NCI-H2196 (cell line): ENCODE data around the gene POC1B.

ENCODE experiments used
- DNase-seq: peaks from one replicate; lab custom pipeline; 2025; ENCODE audit not compliant: unreplicated experiment; lab: John Stamatoyannopoulos, UW

Gene POC1B

GRCh38 chr12:89389755-89390661 is 135.8 kb downstream of the POC1B start:
- DNase-seq: no peak

GRCh38 chr12:89386138-89386537 is 139.7 kb downstream of the POC1B start:
- DNase-seq: no peak

DNA sequence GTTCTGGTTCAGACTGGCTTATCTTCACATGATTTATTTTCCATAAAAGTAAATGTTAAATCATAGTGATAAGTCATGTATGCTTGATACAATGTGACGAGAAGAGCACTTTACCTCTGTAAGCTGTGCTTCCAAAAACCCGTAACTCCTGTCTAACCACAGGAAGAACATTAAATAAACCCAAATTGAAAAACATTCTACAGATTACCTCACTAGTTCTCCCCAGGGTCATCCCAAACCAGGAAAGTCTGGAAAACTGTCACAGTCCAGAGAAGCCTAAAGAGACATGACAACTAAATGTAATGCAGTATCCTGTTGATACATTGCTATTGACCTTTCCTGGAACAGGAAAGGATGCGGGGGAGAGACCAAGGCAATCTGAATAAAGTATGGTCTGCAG is 141.0 kb downstream of the POC1B start:
- no peak for DNase-seq

DNA sequence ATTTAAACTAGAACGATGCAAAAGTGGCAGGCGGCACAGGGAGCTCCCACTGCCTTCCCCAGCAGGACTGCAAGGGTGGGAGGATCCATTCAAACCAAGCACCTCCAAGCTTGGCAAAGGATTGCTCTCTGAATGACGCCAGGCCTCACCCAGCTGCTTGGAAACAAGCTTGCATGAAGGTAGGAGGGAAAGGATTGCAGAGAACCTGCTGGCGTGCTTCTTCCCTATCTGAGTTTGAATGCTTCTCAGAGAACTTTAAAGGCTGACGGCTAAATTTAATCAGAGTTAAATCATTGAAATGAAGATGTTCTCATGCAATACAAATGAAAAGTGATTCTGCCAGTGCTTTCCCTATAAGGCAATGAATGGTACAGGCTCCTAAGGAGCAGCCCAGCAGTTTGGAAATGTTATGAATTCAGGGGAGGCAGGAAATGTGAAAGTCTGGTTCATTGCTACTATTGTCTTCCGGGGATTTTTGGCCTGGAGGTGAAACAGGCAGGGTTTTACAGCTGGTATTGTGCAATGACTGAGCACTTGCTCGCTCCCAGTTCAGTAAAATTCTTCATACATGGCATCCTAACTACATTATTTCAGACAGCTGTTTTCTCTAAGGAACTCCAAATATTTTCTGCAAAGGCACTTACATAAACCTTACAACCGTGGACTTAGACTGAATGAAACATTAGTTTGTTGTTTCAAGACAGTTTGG is 141.6 kb downstream of the POC1B start:
- DNase-seq: peak; percentile 12

GRCh38 chr12:89383235-89384049 is 142.4 kb downstream of the POC1B start:
- no peak for DNase-seq

GRCh38 chr12:89382328-89382727 is 143.5 kb downstream of the POC1B start:
- no peak for DNase-seq

DNA sequence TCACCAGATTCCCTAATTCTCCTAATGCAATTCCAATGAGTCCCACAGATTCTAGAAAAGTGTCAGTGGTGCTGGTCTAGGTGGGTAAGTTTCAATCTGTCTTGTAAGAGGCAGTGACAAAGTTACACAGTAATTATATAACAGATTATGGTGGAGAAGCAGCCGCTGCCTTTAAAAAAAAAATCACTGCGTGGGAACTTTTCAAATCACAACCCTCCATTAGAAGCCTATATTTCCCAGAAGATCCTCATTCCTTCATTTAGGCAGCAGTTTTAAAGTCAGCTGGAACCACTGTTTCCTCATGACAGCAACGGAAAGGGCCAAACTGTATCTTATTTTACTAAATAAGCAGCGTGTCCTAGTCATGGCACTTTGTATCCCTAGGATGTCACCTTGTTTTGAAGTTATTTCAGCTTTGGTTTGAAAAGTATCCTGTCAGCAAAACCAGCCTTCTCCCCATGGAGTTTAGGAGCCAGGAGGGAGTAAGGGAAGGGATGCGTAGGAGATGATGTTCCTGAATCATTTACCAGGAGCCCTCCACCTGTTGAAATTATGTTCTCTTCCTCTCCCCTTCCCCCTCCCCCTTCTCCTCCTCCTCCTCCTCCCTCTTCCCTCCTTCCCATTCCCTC is 145.9 kb downstream of the POC1B start:
- no peak for DNase-seq

GRCh38 chr12:89379148-89379838 is 146.6 kb downstream of the POC1B start:
- no peak for DNase-seq

DNA sequence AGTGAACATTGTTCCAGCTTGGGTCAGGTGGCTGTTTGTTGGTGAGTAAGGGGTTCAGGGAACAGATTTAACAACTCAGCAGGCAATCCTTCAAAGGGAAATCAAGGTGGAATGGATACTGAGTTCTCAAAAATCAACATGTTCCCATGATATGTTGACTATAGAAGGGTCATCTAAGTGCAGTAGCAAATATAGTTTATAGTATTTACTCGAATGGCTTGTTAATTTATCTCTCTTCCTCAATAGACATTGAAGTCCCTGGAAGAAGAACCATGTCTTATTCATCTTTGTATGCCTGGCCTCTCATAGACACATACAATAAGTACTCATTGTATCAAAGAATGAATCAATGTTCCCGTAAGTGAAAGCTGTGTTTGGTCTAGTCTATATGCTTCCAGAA is 149.0 kb downstream of the POC1B start:
- no peak for DNase-seq

DNA sequence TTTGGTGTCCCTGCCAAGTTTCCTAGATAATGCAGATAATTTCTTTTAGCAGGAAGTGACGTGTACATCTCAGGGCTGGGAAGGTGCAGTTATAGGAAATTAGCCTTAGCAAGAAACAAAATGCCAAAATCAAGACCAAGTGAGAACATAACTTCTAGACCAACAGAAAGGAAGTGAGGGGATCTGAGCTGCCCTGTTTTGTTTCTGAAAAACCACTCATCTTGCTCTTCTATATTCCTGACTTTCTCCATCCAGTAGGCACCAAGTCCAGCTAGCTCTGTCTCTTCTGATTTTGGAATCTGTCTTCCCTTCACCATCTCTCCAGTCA is 149.7 kb downstream of the POC1B start:
- DNase-seq: no peak

- DNase-seq: peak; percentile 28
Observed at GRCh38 chr12:89373763-89374572, 151.9 kb downstream of the POC1B start.

- peak; percentile 11 for DNase-seq
Observed at GRCh38 chr12:89372584-89373370, 153.1 kb downstream of the POC1B start.

GRCh38 chr12:89370850-89371249 is 155.0 kb downstream of the POC1B start:
- no peak for DNase-seq

GRCh38 chr12:89370421-89370831 is 155.4 kb downstream of the POC1B start:
- DNase-seq: no peak
